Ascending aorta (tissue), 2 donors: ENCODE results near the gene COL19A1. TPM values are rescaled to one million over a fixed set of nuclear protein-coding genes. Genes with fewer than 3 reads are reported as not detected.

Experiments
- DNase-seq, 2 donors: peaks; one replicate each; pipeline ENCODE4 v3.0.0-alpha.2; 2019; ENCODE audit warnings: low spot score in 2 of 2
- H3K27ac ChIP-seq, 2 donors: fragments of 200-600 bp; sonication (generic); one replicate each; pipeline ENCODE4 v1.5.1; 2016 to 2017; ENCODE audit warnings: mild to moderate bottlenecking in 1 of 2
- H3K27me3 ChIP-seq: fragments of 200-600 bp; sonication (generic); one replicate; pipeline ENCODE4 v1.5.1; 2017
- H3K36me3 ChIP-seq, 2 donors: fragments of 200-600 bp; sonication (generic); one replicate each; pipeline ENCODE4 v1.5.1; 2016
- H3K4me1 ChIP-seq, 2 donors: fragments of 200-600 bp; sonication (generic); one replicate each; pipeline ENCODE4 v1.5.1; 2016 to 2017; ENCODE audit warnings: mild to moderate bottlenecking in 1 of 2
- H3K4me3 ChIP-seq, 2 donors: fragments of 200-600 bp; sonication (generic); one replicate each; pipeline ENCODE4 v1.5.1; 2016 to 2017; ENCODE audit warnings: mild to moderate bottlenecking in 1 of 2
- H3K9me3 ChIP-seq, 2 donors: fragments of 200-600 bp; sonication (generic); one replicate each; pipeline ENCODE4 v1.5.1; 2016
- CTCF ChIP-seq, 3 experiments: fragments of 200-600 bp in 2 of 3; fragments of 450-650 bp in 1 of 3; sonication (generic) in 2 of 3; IDR thresholded peaks; one replicate each; pipeline ENCODE4 v1.5.1; 2016 to 2019; ENCODE audit warnings: antibody characterized with exemption in 3 of 3, mild to moderate bottlenecking in 1 of 3, moderate library complexity in 1 of 3
- intact Hi-C: fragments of 100-400 bp; cut with DNase I; formaldehyde crosslinking; loops from one replicate; pipeline ENCODE4 v1.15.1; 2023
- total RNA-seq: library from RNA; depleted of rRNA; stranded (reverse); fragments of >200 nt; gene quantifications from one replicate; pipeline ENCODE4 v1.1.0, GENCODE V29; 2016

Gene COL19A1
- total RNA-seq, 1 donor from 2014 or later: not detected

DNA sequence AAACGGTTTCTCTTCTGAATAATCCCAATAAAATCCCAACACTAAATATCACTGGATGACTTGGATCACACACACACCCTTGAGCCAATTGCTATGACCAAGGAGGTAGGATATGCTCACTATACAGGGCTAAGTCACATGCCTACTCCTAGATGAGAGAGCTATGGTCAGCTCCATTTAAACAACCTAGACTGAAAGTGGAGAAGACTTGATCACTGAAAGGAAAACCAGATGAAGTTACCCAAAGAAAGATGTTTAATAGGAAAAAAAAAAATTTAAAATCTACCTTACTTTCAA, 18.9 kb upstream of the COL19A1 start:
- TF ChIP-seq CTCF (IDR thresholded peaks at IDR 0.05): no peak
- no peaks in the 10 kb centered on the region for H3K36me3 ChIP-seq
- H3K4me3 ChIP-seq: no peak overlapping the region
- no peak overlapping the region for H3K27ac ChIP-seq
- no peak for DNase-seq
- no peaks in the 10 kb centered on the region for H3K9me3 ChIP-seq
- intact Hi-C loops: no loop called here
- H3K4me1 ChIP-seq: no peaks in the 10 kb centered on the region
- no peaks in the 10 kb centered on the region for H3K27me3 ChIP-seq

- intact Hi-C loops: no loop called here
- Histone ChIP-seq H3K9me3 (no peaks in the 10 kb centered on the region), H3K36me3 (no peaks in the 10 kb centered on the region), H3K27ac (no peak overlapping the region), H3K4me3 (no peak overlapping the region), H3K4me1 (no peaks in the 10 kb centered on the region), H3K27me3 (no peaks in the 10 kb centered on the region)
- no peak for DNase-seq
- no peak for TF ChIP-seq CTCF (IDR thresholded peaks at IDR 0.05)
These were observed 17.8 kb upstream of the COL19A1 start for GRCh38 chr6:69848552-69848951.

GRCh38 chr6:69852706-69853105, 13.7 kb upstream of the COL19A1 start:
- Histone ChIP-seq H3K4me1 (no peaks in the 10 kb centered on the region), H3K27me3 (no peaks in the 10 kb centered on the region), H3K9me3 (no peaks in the 10 kb centered on the region), H3K36me3 (no peaks in the 10 kb centered on the region), H3K27ac (no peak overlapping the region), H3K4me3 (no peak overlapping the region)
- intact Hi-C loops: no loop called here
- no peak for DNase-seq
- no peak for TF ChIP-seq CTCF (IDR thresholded peaks at IDR 0.05)

- intact Hi-C loops: no loop called here
- peaks cover 0 to 4% of the 10 kb centered on the region in 2 donors for H3K9me3 ChIP-seq
- DNase-seq: no peak
- TF ChIP-seq CTCF (IDR thresholded peaks at IDR 0.05): no peak
- H3K36me3 ChIP-seq: no peaks in the 10 kb centered on the region
- H3K27ac ChIP-seq: no peak overlapping the region
- no peaks in the 10 kb centered on the region for H3K27me3 ChIP-seq
- H3K4me1 ChIP-seq: peaks cover 0 to 5% of the 10 kb centered on the region in 2 donors
- no peak overlapping the region for H3K4me3 ChIP-seq
These were observed 4.4 kb upstream of the COL19A1 start for GRCh38 chr6:69861986-69862385.

DNA sequence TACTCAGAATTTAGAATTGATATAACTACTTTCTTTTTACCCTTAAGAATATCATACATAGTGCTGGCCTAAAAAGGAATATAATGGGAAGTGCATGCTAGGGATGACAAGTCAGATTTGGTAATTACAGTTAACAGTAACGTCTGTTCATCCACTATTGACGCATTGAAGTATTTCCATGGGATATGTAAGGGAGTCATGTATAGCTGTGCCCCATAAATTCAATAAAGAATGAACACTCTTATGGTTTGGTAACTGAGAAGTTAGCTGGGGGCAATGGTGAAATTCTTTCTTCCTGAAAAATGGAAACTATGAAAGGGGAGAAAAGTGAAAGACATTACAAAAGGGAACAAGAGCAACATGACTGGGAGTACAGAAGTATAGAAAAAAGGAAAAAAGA, 2.6 kb upstream of the COL19A1 start:
- intact Hi-C loops: no loop called here
- H3K9me3 ChIP-seq: peaks cover 0 to 4% of the 10 kb centered on the region in 2 donors
- DNase-seq: no peak
- H3K4me3 ChIP-seq: no peak overlapping the region
- H3K27me3 ChIP-seq: no peaks in the 10 kb centered on the region
- no peak overlapping the region for H3K27ac ChIP-seq
- no peaks in the 10 kb centered on the region for H3K36me3 ChIP-seq
- TF ChIP-seq CTCF (IDR thresholded peaks at IDR 0.05): no peak
- H3K4me1 ChIP-seq: peaks cover 0 to 5% of the 10 kb centered on the region in 2 donors

- TF ChIP-seq CTCF (IDR thresholded peaks at IDR 0.05): no peak
- no peak overlapping the region for H3K27ac ChIP-seq
- peaks cover 0 to 5% of the 10 kb centered on the region in 2 donors for H3K4me1 ChIP-seq
- no peaks in the 10 kb centered on the region for H3K27me3 ChIP-seq
- H3K9me3 ChIP-seq: no peaks in the 10 kb centered on the region
- H3K36me3 ChIP-seq: no peaks in the 10 kb centered on the region
- intact Hi-C loops: loop anchor here (5.0 kb wide), 1 partner anchor 68 kb away; the partner anchor contains the start of gene LMBRD1
- no peak for DNase-seq
- H3K4me3 ChIP-seq: no peak overlapping the region
These were observed 1.2 kb upstream of the COL19A1 start for GRCh38 chr6:69865126-69865525.
